HG03442 (cell line): ENCODE results near the gene KLHL13.
"Not testable (repeated sequence)": the region's sequence is repeated elsewhere in the genome, so short reads cannot be mapped to it uniquely, and the experiment has no call there.

Experiments used
- ATAC-seq: cut with Tn5 transposase; IDR thresholded peaks from one replicate; pipeline ENCODE4 v1.9.1; 2021; ENCODE audit warnings: mild to moderate bottlenecking, moderate library complexity; ENCODE audit not compliant: unreplicated experiment

KLHL13 gene, protein sequence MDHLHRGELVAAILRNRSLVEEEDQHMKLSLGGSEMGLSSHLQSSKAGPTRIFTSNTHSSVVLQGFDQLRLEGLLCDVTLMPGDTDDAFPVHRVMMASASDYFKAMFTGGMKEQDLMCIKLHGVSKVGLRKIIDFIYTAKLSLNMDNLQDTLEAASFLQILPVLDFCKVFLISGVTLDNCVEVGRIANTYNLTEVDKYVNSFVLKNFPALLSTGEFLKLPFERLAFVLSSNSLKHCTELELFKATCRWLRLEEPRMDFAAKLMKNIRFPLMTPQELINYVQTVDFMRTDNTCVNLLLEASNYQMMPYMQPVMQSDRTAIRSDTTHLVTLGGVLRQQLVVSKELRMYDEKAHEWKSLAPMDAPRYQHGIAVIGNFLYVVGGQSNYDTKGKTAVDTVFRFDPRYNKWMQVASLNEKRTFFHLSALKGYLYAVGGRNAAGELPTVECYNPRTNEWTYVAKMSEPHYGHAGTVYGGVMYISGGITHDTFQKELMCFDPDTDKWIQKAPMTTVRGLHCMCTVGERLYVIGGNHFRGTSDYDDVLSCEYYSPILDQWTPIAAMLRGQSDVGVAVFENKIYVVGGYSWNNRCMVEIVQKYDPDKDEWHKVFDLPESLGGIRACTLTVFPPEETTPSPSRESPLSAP

GRCh38 chrX:118116713-118117550 lies at the start of gene KLHL13:
KLHL13 (minus strand) TSS chrX:118116810; CDS start chrX:118028473, 88,337 bp downstream.
- ATAC-seq: no peak

GRCh38 chrX:118164138-118164537 lies 47.5 kb upstream of the KLHL13 start:
- ATAC-seq: no peak

- no peak for ATAC-seq
Observed at GRCh38 chrX:118156953-118157608, 40.5 kb upstream of the KLHL13 start.

DNA sequence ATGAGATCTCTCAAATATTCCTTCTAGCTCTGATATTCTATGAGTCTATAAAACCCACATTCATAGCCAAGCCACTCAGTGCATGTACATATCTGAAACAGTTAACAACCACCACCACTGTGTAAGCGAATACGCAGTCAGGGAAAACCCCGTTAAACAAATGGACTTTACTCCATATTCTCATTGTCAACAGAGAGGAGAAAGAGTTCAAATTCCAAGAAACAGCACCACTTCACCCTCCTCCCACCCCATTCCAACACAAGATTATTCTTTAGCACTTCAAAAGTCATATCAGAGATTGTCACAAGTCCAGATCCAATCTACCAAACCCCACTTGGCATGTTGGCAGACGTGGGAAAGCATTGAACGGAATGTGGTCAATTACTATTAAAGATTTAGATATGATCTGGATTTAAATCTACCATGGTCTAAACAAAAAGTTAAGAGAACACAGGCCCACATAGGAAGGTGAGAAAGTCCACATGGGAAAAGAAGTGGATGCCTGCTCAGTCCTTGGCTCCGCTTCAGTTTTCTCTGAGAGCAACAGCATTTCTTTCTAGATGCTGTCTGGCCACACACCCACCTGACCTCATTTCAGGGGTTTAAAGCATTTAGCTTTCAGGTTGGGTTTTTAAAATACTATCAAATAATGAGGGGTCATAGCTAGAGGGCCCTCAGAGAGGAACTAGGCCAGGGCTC lies 39.8 kb upstream of the KLHL13 start:
- ATAC-seq: no peak

DNA sequence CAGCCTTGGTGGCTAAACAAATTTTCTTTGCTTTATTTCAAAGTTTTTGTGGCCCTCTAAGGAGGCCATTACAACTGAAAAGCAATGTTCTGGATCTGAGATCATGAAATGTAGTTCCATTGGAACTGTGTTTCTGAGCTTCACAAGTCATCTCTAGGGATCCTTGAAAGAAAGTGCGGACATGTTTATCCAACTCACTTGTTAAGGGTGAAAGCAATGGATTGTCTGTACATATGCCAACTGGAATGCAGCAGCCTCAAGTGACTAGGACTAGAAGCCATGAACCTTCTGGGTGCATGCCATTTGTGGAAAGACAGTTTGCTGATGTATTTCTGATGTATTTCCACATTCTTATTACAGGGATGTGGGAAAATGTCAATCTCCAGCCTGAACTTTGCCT lies 36.7 kb upstream of the KLHL13 start:
- ATAC-seq: no peak

GRCh38 chrX:118152721-118153120 lies 36.1 kb upstream of the KLHL13 start:
- no peak for ATAC-seq

- no peak for ATAC-seq
Observed at GRCh38 chrX:118148737-118149136, 32.1 kb upstream of the KLHL13 start.

GRCh38 chrX:118147771-118148170 lies 31.2 kb upstream of the KLHL13 start:
- not testable (repeated sequence) for ATAC-seq

- ATAC-seq: no peak
Observed at GRCh38 chrX:118143578-118143977, 27.0 kb upstream of the KLHL13 start.

DNA sequence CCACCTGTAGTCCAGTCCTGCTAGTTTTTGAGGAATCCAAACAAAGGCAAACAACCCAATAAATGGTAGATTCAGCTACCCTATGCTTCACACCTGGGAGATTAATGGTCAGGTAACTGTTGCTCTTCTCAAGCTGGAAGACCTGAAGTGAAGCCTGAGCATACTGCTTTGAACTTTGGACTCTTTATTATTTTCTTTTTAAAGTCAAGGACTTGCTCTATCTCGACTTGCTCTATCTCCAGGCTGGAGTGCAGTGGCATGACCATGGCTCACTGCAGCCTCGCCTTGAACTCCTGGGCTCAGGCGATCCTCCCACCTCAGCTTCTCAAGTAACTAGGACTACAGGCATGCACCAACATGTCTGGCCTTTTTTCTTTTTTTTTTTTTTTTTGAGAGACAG lies 14.7 kb upstream of the KLHL13 start:
- ATAC-seq: no peak

GRCh38 chrX:118129681-118130080 lies 13.1 kb upstream of the KLHL13 start:
- ATAC-seq: no peak

GRCh38 chrX:118128724-118129123 lies 12.1 kb upstream of the KLHL13 start:
- no peak for ATAC-seq

DNA sequence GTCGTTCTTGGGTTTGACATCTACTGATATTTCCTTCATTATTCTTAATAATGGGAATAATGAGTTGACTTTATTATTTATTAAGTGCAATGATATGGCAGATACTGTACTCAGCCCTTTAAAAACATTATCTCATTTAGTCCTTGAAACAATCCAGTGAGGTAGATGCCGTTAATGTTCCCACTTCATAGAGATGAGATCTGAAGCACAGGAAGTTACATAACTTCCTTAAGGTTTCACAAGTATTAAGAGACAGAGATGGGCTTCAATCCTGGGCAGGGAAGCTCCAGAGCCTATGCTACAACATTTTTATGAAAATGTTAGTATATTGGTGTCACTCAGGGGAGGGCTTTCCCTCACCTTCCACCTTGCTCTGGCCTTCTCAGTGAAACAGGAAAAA lies 9.7 kb upstream of the KLHL13 start:
- ATAC-seq: no peak

- ATAC-seq: not testable (repeated sequence)
Observed at GRCh38 chrX:118124243-118124642, 7.6 kb upstream of the KLHL13 start.

- ATAC-seq: no peak
Observed at GRCh38 chrX:118117741-118118140, 1.1 kb upstream of the KLHL13 start.

DNA sequence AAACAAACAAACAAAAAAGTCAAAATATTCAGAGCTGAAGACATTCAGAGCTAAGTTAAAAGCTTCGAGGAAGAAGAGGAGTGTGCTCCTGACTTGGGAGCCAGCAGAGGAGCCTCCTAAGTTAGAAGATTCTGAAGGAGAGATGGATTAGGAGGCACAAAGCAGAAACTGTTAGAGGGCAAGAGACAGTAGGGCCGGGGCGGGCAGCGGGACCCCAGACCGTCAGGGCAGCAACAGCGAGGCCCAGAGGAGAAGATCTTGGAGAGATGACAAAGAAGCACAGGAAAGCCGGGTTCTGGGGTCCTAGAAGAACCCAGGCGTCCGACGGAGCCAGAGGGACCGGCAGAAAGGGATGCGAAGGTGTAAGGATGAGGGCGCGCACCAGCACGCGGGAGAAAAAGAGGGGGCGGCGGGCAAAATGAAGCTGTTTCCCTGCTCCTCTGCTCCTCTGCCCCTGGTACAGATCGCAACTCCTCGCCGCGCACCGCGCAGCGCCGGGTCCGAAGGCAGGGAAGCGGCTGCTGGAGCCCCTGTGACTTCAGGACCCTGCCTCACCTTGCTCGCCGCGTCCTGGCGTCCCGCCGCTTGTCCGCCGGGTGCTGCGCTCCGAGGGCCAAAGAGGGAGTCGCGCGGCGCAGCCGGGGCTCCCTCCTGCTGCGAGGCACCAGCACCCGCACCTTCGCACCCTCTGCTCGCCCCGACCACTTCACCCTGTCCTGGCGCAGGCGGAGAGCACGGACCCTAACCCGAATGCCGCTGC lies 477 bp downstream of the KLHL13 start:
- ATAC-seq: no peak

DNA sequence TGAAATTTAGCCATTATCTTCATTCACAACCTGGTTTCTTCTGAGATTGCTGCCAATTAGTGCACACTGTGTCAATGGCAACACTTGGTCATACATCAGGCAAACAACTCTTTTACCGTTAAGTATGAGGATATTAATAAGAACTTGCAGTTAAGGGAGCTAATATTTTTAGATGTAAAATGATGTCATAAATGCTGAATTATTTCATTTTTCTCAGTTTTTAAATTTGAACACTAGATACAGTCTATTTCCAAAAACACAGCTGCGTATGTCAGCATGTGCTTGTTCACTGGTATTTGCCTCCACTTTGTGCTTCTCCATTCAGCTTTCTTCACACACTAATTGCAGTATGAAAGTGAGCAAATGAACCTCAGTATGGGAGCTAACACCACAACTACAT lies 1.6 kb downstream of the KLHL13 start:
- ATAC-seq: no peak

GRCh38 chrX:118109065-118109464 lies 7.5 kb downstream of the KLHL13 start:
- ATAC-seq: no peak

DNA sequence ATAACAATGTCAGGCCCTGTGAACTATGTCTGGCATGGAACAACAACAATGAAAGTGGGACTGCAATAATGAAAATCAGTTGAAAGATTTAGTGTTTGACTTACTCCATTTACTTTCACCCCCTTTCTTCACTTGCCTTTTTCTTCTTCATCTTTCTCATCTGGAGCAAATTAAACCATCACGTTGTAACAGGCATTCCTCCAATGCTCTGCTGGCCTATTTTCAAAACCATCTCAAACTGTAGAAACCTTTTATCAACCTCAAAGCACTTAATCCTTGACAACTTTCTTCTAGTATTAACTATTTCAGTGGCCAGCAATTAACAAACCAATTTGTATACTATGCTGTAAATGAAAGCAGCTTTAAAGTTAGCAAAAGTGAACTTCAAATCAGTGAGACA lies 8.3 kb downstream of the KLHL13 start:
- ATAC-seq: no peak

DNA sequence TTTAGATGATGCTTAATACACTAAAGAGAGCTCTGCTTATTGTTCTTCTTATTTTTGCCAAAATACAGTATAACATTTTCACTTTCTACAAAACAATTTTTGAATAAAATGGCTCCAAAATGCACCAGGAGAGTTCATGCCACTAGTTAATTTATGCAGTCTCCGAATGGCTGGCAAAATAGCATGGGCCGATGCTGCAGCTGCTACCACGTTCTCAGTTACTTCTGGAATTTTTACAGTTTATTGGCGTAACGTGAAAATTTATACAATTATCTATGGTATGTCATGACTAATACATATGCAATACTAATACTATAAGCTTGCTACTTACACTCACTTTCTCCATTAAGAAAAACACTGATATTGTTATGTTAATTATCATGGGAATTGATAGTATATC lies 16.5 kb downstream of the KLHL13 start:
- no peak for ATAC-seq
